DMS 273 (cell line): ENCODE measurements around the gene MARVELD3.
"Not testable (repeated sequence)": the region's sequence is repeated elsewhere in the genome, so short reads cannot be mapped to it uniquely, and the experiment has no call there.

Source experiments
- DNase-seq: peaks from one replicate; lab custom pipeline; 2025; ENCODE audit not compliant: unreplicated experiment; lab: John Stamatoyannopoulos, UW

MARVELD3 gene

DNA sequence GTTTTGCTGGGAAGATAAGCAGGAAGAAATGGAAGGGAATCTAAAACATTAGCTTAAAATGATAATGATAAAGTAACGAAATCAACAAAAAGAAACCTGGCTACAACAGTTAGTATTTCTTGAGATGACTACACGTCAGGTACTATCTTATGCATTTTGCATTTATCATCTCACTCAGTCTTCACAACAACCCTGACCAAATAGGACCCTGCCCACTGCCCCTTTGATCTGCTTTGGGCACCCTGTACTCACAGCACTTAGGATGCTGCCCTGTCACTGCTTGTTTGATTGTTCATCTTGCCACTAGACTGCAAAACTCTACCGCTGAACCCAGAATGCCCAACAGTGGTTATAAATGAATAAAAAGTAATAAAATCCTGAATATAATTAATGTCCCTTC is 45.2 kb downstream of the MARVELD3 start:
- DNase-seq, result no peak

DNA sequence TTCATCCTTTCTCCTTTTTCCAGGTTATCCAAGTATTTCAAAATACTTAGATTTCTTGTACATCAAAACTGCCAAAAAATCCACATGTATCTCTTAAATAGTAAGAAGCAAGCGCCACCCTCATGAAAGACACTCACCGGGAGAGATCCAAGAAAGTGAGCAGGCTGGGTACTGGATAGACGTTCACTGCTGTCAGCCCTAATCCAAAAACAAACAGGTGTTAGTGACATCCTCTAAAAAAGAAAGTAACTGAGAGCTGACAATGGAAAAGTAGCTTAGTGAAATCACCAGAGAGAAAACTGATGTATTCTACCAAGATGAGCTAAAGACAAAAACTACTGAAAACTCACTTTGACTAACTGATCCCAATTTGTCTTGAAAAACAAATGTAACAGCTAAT is 46.1 kb downstream of the MARVELD3 start:
- DNase-seq, result no peak

DNA sequence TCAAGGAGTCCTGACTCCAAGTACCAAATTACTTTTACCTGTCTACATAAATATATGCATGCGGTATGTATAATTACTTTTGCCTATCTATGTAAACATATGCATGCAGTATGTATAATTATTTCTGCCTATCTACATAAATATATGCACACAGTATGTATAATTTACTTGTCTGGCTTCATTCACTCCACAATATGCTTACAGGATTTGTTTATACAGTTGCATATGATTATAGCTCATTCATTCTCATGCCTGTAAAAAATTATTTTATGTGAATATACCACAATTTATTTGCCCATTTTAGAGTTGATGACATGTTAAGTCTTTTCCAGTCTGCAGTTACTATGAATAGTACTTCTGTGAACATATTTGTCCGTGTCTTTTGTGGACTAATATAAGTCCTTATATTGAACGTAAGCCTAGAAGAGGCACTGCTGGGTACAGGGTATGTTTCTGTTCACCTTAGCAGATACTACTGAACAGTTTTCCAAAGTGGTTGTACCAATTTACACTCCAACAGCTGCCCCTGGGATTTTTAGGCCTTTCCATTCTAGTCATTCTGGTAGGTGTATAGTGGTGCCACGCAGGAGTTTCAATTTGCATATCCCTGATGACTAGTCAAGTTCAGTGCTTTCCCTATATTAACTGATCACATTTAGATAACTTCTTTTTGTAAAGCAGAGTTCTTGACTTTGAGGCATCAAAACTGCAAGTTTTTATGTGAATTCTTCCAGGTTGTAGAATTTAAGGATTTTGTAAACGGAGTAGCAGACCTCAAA is 47.0 kb downstream of the MARVELD3 start:
- no peak for DNase-seq

DNA sequence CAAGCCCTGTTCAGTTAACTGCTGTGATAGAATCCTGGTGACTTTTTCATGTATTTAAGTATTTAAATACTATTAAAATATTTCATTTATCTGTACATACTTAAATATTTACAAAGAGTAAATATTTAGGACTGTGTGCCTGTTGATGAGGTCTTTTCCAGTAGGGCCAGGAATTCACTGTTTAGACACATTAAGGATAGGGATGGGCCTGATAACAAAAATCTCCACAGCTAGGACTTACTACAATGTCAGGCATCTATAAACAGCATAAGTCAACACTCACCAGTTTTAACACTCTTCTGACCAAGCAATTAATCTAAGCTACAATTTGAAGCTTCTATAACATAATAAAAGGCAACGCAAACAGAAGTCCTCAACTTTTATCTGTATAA is 47.6 kb downstream of the MARVELD3 start:
- no peak for DNase-seq

DNA sequence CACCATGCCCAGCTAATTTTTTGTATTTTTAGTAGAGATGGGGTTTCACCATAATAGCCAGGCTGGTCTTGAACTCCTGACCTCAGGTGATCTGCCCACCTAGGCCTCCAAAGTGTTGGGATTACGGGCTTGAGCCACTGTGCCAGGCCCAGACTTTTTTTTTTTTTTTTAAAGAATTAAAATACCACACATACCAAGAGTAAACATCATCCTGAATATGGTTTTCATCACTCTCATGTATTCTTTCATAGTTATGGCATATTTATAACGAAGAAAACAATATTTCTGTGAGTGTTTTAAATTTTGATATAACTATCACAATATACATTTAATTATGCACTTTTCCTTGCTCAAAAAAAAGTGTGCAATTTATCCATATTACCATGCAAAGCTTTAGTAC is 48.2 kb downstream of the MARVELD3 start:
- no peak for DNase-seq

DNA sequence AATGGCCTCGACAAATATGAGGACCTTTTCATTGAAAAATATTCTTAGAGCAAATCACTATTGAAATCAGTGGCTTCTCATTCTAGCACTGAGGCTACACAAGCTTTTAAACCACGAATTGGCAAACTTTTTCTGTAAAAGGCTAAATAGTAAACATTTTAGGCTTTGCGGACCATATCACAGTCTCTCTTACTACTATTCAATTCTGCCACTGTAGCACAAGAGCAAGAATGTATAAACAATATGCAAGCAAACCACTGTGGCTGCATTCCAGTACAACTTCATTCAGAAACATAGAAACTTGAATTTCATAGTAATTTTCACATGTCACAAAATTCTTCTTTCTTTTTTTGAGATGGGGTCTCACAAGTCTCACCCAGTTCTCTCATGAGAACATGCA is 49.4 kb downstream of the MARVELD3 start:
- DNase-seq, result no peak

DNA sequence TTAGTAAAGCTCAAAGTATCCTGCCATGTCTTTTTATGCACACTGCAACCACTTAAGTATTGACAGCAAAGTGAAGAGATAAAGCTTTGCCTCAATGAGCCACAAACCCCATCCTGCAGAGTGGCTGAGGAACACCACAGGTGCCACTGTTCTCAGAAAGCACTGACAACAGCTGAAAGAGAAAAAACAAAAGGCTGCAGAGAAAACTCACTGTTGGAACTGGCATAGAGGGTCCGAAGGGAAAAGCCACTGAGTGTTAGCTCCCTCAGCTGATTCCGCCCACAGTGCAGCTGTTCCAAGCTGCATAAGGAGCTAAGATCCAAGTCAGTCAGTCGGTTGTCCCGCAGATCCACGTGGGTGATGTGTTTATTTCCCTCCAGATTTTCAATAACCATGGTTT is 50.3 kb downstream of the MARVELD3 start:
- no peak for DNase-seq

DNA sequence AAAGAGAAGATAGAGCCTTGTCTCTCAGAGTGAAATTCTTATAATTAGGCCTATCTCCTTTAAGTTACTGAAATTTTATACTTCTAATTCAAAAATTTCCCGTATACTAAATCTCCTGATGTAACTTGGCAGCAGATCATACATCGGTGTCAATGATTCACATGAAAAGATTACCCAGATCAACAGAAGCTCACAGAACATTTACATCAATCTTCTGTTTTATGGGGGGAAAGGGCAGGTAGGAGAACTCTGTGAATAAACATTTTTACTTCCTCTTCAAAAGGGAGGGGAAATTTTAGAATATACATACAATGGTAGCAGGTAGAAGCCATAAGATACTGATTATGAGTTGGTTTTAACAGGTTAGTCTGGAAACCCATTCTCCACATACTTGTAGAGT is 55.4 kb downstream of the MARVELD3 start:
- DNase-seq, result no peak

DNA sequence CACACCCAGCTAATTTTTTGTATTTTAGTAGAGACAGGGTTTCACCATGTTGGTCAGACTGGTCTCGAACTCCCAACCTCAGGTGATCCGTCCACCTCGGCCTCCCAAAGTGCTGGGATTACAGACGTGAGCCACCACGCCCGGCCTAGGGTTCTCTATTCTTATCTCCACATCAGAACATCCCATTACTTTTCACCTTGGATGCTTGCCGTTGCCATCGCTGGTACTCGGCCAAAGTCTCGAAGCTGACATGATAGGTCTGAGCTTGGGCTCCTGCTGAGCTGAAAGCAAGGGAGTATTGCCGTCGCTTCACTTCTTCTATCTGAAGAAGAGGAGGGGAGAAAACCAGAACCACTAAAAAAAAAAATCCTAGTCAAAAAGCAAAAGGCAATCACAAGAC is 58.3 kb downstream of the MARVELD3 start:
- not testable (repeated sequence) for DNase-seq
